Panc1 (cell line): Measurements from ENCODE around the gene WIPF2.

Experiments
- CTCF ChIP-seq: fragments of 450-650 bp; IDR thresholded peaks from 2 replicates; pipeline ENCODE4 v1.5.1; 2017; ENCODE audit warnings: mild to moderate bottlenecking
- POLR2AphosphoS5 ChIP-seq: IDR thresholded peaks from 2 replicates; pipeline ENCODE4 v1.6.1; 2012; ENCODE audit warnings: mild to moderate bottlenecking, low read depth, low read length, moderate library complexity
- REST ChIP-seq, 2 experiments: IDR thresholded peaks; 2 replicates each; pipeline ENCODE4 v1.6.1; 2011 to 2012; ENCODE audit warnings: low read depth in 2 of 2, control low read depth in 1 of 2, low read length in 1 of 2, mild to moderate bottlenecking in 1 of 2, moderate library complexity in 1 of 2; ENCODE audit not compliant: insufficient read depth in 1 of 2
- SIN3A ChIP-seq: IDR thresholded peaks from 2 replicates; pipeline ENCODE4 v1.6.1; 2012; ENCODE audit warnings: low read depth, mild to moderate bottlenecking, low read length, moderate library complexity, borderline replicate concordance; ENCODE audit not compliant: insufficient read depth
- TCF7L2 ChIP-seq: IDR thresholded peaks from 2 replicates; pipeline ENCODE4 v1.6.1; 2011; ENCODE audit warnings: mild to moderate bottlenecking, low read depth, low read length, inconsistent platforms

- TF ChIP-seq CTCF (no peak), REST (IDR thresholded peaks at IDR 0.05; ENCODE audit: insufficient read depth in 1 of 2, low read depth in 2 of 2, low read length in 1 of 2) (no peak), POLR2AphosphoS5 (no peak), SIN3A (no peak), TCF7L2 (no peak)
Measured at GRCh38 chr17:40179923-40180659, 39.0 kb upstream of the WIPF2 start.
